KOPT-K1 (cell line): ENCODE results near the gene ZNF860.

Source experiments
- H3K27ac ChIP-seq: fragments of 200-600 bp; sonication (generic); 2 replicates; pipeline ENCODE4 v1.5.1; 2016; ENCODE audit warnings: antibody characterized with exemption, mild to moderate bottlenecking, low read depth, low read length; ENCODE audit not compliant: poor library complexity, severe bottlenecking
- H3K36me3 ChIP-seq: fragments of 200-600 bp; sonication (generic); 2 replicates; pipeline ENCODE4 v1.5.1; 2017; ENCODE audit warnings: antibody characterized with exemption, mild to moderate bottlenecking, low read length, moderate library complexity; ENCODE audit not compliant: insufficient read depth
- H3K9me3 ChIP-seq: fragments of 200-600 bp; sonication (generic); 2 replicates; pipeline ENCODE4 v1.5.1; 2017; ENCODE audit warnings: antibody characterized with exemption, low read length, mild to moderate bottlenecking; ENCODE audit not compliant: insufficient read depth, poor library complexity, severe bottlenecking

Gene ZNF860

DNA sequence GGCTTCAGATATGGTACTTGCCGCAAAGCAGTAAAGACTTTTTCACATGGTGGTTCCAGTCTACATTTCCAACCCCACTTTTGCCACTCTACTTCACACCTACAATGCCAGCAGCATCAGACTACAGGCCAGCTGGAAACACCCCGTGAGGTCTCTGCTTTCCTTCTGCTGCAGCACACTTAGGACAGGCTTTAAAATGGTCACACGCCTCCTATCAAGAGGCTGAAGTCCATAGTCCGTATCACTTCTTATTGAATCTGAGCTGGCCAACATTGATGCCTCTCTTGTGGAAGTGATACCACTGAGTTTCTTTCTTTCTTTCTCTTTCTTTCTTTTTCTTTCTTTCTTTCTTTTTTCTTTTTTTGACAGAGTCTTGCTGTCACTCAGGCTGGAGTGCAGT, 59.8 kb downstream of the ZNF860 start:
- Histone ChIP-seq H3K27ac (no peak overlapping the region), H3K36me3 (no peaks in the 10 kb centered on the region), H3K9me3 (peaks cover 19% of the 10 kb centered on the region)
